Ascending aorta (tissue), 2 donors: ENCODE data around the gene PDE7B. TPM values are rescaled to one million over a fixed set of nuclear protein-coding genes. Genes with fewer than 3 reads are reported as not detected.

Source experiments
- DNase-seq, 2 donors: peaks; one replicate each; pipeline ENCODE4 v3.0.0-alpha.2; 2019; ENCODE audit warnings: low spot score in 2 of 2
- H3K27ac ChIP-seq, 2 donors: fragments of 200-600 bp; sonication (generic); one replicate each; pipeline ENCODE4 v1.5.1; 2016 to 2017; ENCODE audit warnings: mild to moderate bottlenecking in 1 of 2
- H3K27me3 ChIP-seq: fragments of 200-600 bp; sonication (generic); one replicate; pipeline ENCODE4 v1.5.1; 2017
- H3K36me3 ChIP-seq, 2 donors: fragments of 200-600 bp; sonication (generic); one replicate each; pipeline ENCODE4 v1.5.1; 2016
- H3K4me1 ChIP-seq, 2 donors: fragments of 200-600 bp; sonication (generic); one replicate each; pipeline ENCODE4 v1.5.1; 2016 to 2017; ENCODE audit warnings: mild to moderate bottlenecking in 1 of 2
- H3K4me3 ChIP-seq, 2 donors: fragments of 200-600 bp; sonication (generic); one replicate each; pipeline ENCODE4 v1.5.1; 2016 to 2017; ENCODE audit warnings: mild to moderate bottlenecking in 1 of 2
- H3K9me3 ChIP-seq, 2 donors: fragments of 200-600 bp; sonication (generic); one replicate each; pipeline ENCODE4 v1.5.1; 2016
- CTCF ChIP-seq, 3 experiments: fragments of 200-600 bp in 2 of 3; fragments of 450-650 bp in 1 of 3; sonication (generic) in 2 of 3; IDR thresholded peaks; one replicate each; pipeline ENCODE4 v1.5.1; 2016 to 2019; ENCODE audit warnings: antibody characterized with exemption in 3 of 3, mild to moderate bottlenecking in 1 of 3, moderate library complexity in 1 of 3
- intact Hi-C: fragments of 100-400 bp; cut with DNase I; formaldehyde crosslinking; loops from one replicate; pipeline ENCODE4 v1.15.1; 2023
- total RNA-seq: library from RNA; depleted of rRNA; stranded (reverse); fragments of >200 nt; gene quantifications from one replicate; pipeline ENCODE4 v1.1.0, GENCODE V29; 2016

Gene PDE7B
- total RNA-seq, 1 donor from 2014 or later, result 6.0 TPM

GRCh38 chr6:136039185-136039584 lies 187.7 kb downstream of the PDE7B start:
- DNase-seq, result no peak
- no peaks in the 10 kb centered on the region for H3K36me3 ChIP-seq
- intact Hi-C loops, result no loop called here
- H3K27me3 ChIP-seq, result no peaks in the 10 kb centered on the region
- no peaks in the 10 kb centered on the region for H3K9me3 ChIP-seq
- H3K4me3 ChIP-seq, result no peak overlapping the region
- H3K27ac ChIP-seq, result no peak overlapping the region
- H3K4me1 ChIP-seq, result no peaks in the 10 kb centered on the region
- no peak for TF ChIP-seq CTCF (IDR thresholded peaks at IDR 0.05)

- Histone ChIP-seq H3K27ac (no peak overlapping the region), H3K4me3 (no peak overlapping the region), H3K9me3 (no peaks in the 10 kb centered on the region), H3K4me1 (no peaks in the 10 kb centered on the region), H3K27me3 (no peaks in the 10 kb centered on the region), H3K36me3 (no peaks in the 10 kb centered on the region)
- no peak for DNase-seq
- intact Hi-C loops, result no loop called here
- no peak for TF ChIP-seq CTCF (IDR thresholded peaks at IDR 0.05)
Measured at GRCh38 chr6:136050475-136050874, 199.0 kb downstream of the PDE7B start.

- no peak overlapping the region for H3K4me3 ChIP-seq
- no peaks in the 10 kb centered on the region for H3K4me1 ChIP-seq
- no peaks in the 10 kb centered on the region for H3K36me3 ChIP-seq
- H3K27ac ChIP-seq, result no peak overlapping the region
- DNase-seq, result no peak
- no peaks in the 10 kb centered on the region for H3K27me3 ChIP-seq
- intact Hi-C loops, result no loop called here
- no peaks in the 10 kb centered on the region for H3K9me3 ChIP-seq
- TF ChIP-seq CTCF (IDR thresholded peaks at IDR 0.05), result no peak
Measured at GRCh38 chr6:136051140-136051775, 199.8 kb downstream of the PDE7B start.

GRCh38 chr6:136052031-136052430 lies 200.5 kb downstream of the PDE7B start:
- TF ChIP-seq CTCF (IDR thresholded peaks at IDR 0.05), result no peak
- Histone ChIP-seq H3K27ac (no peak overlapping the region), H3K9me3 (no peaks in the 10 kb centered on the region), H3K27me3 (no peaks in the 10 kb centered on the region), H3K4me3 (no peak overlapping the region), H3K4me1 (no peaks in the 10 kb centered on the region), H3K36me3 (no peaks in the 10 kb centered on the region)
- intact Hi-C loops, result no loop called here
- no peak for DNase-seq

GRCh38 chr6:136058852-136059251 lies 207.4 kb downstream of the PDE7B start:
- H3K27me3 ChIP-seq, result no peaks in the 10 kb centered on the region
- H3K4me3 ChIP-seq, result no peak overlapping the region
- H3K9me3 ChIP-seq, result no peaks in the 10 kb centered on the region
- intact Hi-C loops, result no loop called here
- no peaks in the 10 kb centered on the region for H3K4me1 ChIP-seq
- no peak overlapping the region for H3K27ac ChIP-seq
- H3K36me3 ChIP-seq, result no peaks in the 10 kb centered on the region
- TF ChIP-seq CTCF (IDR thresholded peaks at IDR 0.05), result no peak
- no peak for DNase-seq

GRCh38 chr6:136059308-136059707 lies 207.8 kb downstream of the PDE7B start:
- H3K9me3 ChIP-seq, result no peaks in the 10 kb centered on the region
- H3K4me3 ChIP-seq, result no peak overlapping the region
- H3K36me3 ChIP-seq, result no peaks in the 10 kb centered on the region
- intact Hi-C loops, result no loop called here
- no peak for DNase-seq
- TF ChIP-seq CTCF (IDR thresholded peaks at IDR 0.05), result no peak
- no peaks in the 10 kb centered on the region for H3K4me1 ChIP-seq
- no peaks in the 10 kb centered on the region for H3K27me3 ChIP-seq
- H3K27ac ChIP-seq, result no peak overlapping the region
